Kasumi-1 (cell line): ENCODE measurements around the gene TLE2.
"Not testable (repeated sequence)": the region's sequence is repeated elsewhere in the genome, so short reads cannot be mapped to it uniquely, and the experiment has no call there.

ENCODE experiments used
- DNase-seq, 2 experiments: peaks; one replicate each; lab custom pipeline; 2025; lab: John Stamatoyannopoulos, UW

Gene TLE2

DNA sequence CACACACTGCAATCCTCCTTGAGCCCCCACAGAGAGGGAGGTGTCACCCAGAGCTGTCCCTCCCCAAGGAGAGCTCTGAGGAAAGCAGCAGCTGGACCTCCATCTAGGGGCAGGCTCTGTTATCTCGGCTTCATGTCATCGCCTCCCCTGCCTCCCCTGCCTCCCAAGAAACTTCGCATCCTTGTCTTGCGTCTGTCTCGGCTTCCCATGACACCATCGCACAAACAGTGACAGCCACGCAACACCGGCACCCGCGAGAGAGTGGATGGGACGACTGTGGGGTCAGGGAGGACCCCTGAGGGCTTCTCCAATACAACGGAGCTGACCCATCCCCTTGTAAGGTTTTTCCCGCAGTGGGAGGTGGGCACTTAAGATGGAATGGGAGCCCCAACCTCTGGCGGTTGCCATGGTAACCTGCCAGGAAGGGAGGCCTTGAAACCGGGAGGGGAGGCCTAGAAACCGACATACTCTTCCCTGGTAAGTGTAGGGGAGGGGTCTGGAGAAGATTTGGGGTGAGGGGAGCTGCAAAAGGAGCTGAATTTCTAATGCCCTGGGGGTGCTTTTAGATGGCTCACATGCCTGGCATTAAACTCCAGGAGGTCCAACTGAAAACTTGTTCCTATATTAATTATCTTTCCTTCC is 16.3 kb downstream of the TLE2 start:
- no peak for DNase-seq

DNA sequence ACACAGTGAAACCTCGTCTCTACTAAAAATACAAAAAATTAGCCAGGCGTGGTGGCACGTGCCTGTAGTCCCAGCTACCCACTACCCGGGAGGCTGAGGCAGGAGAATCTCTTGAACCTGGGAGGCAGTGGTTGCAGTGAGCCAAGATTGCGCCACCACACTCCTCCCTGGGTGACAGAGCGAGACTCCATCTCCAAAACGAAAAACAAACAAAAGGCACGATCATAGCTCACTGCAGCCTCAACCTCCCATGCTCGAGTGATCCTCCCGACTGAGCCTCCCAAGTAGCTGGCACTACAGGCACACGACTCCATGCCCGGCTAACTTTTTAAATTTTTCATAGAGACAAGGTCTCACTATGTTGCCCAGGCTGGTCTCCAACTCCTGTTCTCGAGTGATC is 17.0 kb downstream of the TLE2 start:
- DNase-seq, result not testable (repeated sequence)

DNA sequence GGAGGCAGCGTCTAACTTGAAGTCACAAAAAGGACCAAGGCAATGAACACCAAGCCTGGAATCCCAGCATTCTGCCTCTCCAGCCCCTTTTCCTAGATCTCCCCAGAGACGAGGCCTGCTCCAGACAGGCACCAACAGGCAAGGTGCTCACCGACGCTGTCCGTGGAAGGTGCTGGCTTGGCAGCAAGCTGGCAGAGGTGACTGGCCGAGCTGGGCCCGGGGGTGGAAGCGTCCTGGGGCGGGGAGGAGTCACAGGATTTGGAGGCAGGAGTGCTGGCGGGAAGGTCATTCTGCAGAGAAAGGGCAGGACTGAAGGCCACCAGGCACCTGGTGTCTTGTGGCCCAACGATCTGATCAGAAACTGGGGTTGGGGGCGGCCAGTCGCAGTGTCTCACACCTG is 18.2 kb downstream of the TLE2 start:
- no peak for DNase-seq

DNA sequence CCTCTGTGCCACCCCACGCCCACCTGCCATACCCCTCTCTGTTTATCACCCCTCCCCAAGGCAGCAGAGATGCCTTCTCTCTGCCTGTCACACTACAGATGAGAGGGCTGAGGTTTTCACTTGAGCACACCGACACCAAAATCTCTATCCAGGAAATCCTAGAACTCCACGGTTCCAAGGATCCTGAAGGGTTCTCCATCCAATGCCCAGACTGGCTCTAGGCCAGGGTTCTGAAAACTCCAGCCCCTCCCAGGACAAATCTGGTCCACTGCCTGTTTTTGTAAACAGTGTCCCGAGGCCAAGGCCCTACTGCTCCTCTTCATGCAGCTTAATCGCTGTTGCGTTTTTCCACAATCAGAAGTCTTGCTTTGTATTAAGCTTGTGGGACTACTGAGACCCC is 20.1 kb downstream of the TLE2 start:
- DNase-seq, result no peak

DNA sequence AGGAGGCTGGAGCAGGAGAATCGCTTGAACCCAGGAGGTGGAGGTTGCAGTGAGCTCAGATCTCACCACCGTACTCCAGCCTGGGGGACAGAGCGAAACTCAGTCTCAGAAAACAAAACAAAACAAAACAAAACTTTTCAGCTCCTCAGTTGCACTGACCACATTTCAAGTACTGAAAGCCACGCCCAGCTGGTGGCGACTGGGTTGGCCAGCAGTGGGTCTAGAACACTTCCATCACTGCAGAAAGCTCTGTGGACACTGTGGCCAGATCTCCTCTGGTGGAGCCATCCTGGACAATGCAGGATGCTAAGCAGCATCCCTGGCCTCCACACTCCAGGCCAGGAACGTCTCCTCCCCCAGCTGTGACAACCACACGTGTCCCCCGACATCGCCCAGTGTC is 21.1 kb downstream of the TLE2 start:
- no peak for DNase-seq

DNA sequence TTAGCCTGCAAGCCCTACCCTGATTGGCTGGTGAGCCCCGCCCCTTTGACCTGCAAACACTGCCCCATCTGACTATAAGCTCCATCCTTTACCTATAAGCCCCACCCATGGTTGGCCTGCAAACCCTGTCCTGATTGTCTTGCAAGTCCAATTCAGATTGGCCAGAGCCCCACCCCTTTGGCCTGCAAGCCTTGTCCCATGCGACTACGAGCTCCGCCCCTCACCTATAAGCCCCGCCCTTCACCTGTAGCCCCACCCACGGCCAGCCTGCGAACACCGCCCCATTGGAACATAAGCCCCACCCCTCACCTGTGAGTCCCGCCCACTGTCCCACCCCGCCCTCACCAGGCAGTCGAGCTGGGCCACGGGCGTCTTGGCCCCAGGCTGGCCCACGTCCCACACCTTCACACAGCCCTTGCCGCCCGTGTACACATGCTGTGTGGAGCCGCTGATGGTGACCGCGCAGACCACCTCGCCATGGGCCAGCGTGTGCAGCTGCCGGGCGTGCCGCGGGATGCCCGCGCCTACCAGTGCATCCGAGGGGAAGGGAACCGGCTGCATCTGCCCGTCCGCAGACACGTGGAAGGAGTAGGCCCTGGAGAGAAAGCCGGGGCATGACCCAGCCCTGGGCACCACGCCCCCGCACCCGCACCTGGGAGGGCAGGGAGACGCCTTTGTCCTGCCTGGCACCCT is 22.9 kb downstream of the TLE2 start:
- no peak for DNase-seq

DNA sequence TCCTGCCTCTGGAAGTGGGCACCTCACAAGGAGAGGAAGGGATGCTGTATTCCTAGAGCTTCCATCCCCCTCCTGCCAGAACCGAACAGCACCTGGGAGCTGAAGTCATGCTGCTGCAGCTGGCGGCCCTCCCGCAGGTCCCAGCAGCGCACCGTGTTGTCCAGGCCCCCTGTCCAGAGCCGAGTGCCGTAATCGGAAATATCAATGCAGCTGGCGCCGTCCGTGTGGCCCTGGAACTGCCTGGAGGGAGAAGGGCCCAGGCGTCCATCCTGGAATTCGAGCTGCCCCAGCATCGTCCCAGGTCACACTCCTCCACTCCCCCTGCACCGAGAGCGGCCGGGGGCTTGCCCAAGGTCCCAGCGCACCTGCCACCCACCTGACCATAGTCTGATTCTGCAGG is 23.7 kb downstream of the TLE2 start:
- no peak for DNase-seq

DNA sequence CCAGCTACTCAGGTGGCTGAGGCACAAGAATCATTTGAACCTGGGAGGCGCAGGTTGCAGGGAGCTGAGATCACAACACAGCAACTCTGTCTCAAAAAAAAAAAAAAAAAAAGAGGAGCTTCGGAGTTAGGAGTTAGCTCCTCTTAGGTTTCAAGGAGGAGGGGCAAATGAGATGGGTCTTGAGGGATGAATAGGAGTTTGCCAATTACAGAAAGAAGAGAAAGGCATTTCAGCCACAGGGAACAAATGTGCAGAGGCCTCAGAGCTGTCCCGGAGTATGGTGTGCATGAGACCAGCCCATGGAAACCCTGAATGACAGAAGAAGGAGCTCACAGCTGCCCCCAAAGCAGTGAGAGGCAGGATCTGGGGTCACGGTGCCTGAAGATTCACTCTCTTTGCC is 24.6 kb downstream of the TLE2 start:
- DNase-seq, result no peak

DNA sequence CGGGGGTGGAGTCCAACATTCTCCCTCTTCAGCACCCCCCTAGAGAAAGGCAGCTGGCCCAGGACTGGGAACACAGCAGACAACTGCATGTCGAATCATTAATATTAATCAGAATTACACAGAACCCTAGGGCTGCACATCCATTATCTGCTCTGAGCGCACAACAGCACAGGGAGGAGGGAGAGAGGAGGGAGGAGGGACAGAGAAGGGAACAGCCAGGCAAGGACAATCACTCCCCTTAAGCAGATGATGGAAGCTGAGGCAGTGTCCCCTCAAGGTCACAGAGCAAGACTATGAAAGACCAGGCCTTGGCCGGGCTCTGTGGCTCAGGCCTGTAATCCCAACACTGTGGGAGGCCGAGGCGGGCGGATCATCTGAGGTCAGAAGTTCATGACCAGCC is 26.0 kb downstream of the TLE2 start:
- no peak for DNase-seq

DNA sequence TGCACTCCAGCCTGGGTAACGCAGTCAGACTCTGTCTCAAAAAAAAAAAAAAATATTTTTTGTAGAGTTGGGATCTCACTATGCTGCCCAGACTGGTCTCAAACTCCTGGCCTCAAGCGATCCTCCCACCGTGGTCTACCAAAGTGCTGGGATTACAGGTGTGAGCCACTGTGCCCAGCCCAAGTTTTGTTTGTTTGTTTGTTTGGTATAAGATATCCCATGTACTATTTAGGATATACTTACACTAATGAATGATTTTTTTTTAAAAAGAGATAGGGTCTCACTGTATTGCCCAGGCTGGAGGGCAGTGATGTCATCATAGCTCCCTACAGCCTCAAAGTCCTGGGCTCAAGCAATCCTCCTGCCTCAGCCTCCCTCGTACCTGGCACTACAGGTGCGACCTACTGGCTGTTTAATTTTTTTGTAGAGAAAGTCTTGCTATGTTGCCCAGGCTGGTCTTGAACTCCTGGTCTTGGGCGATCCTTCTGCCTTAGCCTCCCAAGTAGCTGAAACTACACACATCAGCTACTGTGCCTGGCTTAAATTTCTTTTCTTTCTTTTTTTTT is 27.8 kb downstream of the TLE2 start:
- DNase-seq, result no peak

DNA sequence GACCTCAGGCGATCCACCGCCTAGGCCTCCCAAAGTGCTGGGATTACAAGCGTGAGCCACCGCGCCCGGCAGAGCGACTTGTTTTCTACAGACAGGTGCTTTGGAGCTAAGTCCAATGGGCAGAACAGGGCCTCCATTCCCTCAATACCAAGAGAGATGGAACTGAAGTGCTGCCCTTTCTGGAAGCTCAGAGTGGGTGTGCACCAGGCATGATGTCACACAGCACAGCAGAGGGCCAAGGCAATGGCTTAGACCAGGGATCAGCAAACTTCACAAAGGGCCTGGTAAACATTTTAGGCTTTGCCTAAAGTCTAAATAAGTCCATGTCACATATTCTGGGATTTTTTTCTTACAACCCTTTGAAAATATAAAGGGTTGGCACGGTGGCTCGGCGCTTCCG is 30.4 kb downstream of the TLE2 start:
- DNase-seq, result no peak

DNA sequence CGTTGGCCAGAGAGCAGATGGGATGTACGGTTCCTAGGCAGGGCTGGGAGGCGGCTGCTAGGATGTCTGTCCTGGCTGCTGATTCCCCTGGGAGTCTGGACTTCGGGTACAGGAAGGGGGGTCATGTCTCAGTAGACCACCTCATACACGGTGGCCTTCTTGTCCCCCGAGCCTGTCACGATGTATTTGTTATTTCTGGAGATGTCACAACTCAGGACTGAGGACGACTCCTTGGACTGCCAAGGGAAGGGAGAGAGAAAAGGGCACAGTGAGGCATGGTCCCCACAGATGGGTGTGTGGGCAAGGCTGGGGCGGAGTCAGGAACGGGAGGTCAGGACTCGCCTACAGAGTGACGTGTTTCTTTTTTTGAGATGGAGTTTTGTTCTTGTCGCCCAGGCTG is 31.4 kb downstream of the TLE2 start:
- no peak for DNase-seq

DNA sequence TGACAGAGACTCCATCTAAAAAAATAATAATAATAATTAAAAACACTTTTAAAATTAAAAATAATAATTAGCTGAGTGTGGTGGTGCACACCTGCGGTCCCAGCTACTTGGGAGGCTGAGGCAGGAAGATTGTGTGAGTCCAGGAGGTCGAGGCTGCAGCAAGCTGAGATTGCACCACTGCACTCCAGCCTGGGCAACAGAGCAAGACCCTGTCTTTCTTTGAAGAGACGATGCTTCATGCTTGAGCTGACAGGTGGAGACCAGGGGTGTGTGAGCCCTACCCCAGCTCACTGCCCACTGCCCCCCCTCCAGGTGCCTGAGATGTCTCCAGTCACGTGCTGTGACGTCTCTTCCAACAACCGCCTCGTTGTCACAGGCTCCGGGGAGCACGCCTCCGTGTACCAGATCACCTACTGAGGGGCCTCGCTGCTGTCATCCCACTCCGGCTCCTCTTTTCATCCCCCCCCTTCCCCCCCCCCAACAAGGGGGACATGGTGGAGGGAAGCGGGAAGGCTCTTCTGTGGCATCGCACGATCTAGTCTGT is 34.4 kb downstream of the TLE2 start:
- no peak for DNase-seq

DNA sequence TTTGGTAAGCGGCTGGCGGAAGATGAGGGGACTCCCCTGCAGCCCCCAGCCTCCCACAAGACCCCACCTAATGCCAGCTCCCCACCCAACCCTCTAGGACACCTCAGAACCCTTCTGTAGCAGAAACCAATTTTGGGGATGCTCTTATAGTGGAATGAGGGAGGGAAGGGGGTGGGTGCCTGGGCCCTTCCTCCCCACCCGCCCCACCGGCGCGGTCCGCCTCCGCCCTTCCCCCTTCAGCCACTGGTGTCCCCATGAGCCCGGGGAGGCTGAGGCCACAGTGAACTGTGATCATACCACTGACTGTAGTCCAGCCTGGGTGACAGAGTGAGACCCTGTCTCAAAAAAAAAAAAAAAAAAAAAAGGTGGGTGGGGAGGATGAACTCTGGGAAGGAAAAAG is 35.5 kb downstream of the TLE2 start:
- DNase-seq, result no peak

DNA sequence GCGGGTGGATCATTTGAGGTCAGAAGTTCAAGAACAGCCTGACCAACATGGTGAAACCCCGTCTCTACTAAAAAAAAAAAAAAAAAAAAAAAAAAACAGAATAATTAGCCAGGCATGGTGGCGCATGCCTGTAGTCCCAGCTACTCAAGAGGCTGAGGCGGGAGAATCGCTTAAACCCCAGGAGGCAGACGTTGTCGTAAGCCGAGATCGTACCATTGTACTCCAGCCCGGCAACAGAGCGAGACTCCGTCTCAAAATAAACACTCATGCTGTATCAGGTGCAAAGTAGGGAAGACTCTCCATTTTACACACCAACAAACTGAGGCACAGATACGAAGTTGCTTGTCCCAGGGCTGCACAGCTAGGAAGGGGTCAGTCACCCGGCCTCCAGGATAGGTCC is 36.1 kb downstream of the TLE2 start:
- DNase-seq, result no peak

DNA sequence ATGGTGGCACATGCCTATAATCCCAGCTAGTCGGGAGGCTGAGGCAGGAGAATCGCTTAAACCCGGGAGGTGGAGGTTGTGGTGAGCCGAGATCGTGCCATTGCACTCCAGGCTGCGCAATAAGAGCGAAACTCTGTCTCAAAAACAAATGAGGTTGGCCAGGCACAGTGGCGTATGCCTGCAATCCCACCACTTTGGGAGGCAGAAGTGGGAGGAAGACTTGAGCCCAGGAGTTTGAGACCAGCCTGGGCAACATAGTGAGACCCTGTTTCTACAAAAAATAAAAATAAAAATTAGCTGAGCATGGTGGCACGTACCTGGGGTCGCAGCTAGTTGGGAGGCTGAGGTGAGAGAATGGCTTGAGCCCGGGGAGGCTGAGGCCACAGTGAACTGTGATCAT is 36.7 kb downstream of the TLE2 start:
- DNase-seq, result not testable (repeated sequence)

DNA sequence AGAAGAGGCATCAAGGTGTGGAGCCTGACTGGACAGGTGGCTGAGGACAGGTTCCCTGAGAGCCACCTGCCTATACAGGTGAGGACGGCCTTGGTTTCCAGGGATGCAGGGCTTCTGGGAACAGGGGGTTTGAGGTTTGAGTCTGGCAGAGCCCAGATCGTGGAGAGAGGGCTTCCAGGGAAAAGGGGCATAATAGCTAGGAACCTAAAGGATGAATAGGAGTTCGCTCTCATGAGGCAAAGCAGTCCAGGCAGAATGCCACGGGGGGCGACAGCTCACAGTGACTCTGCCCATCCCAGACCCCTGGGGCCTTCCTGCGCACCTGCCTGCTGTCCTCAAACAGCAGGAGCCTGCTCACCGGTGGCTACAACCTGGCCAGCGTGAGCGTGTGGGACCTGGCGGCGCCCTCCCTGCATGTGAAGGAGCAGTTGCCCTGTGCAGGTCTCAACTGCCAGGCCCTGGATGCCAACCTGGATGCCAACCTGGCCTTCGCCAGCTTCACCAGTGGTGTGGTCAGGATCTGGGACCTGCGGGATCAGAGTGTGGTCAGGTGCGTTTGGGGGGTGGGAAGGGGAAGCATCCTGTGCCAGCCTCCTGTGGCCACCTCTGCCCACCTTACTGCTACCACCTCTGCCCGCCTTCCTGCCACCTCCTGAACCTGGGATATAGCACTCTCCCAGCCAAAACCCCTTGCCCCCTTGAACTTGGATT is 39.7 kb downstream of the TLE2 start:
- no peak for DNase-seq

DNA sequence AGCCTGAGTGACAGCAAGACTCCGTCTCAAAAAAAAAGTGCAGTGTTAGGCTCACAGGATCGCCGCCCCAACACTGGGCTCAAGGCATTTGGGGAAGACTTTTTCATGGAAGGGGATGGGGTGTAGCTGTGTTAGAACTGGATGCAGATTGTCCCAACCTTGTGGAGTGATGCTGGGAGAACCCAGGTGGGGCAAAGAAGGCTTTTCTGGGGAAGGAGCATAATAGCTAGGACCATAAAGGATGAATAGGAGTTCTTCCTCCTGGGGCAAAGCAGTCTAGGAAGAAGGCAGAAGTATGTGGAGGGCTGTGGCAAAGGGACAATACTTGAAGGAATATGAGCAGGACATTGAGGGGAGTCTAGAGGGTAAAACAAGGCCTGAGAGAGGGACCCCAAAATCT is 40.5 kb downstream of the TLE2 start:
- no peak for DNase-seq

DNA sequence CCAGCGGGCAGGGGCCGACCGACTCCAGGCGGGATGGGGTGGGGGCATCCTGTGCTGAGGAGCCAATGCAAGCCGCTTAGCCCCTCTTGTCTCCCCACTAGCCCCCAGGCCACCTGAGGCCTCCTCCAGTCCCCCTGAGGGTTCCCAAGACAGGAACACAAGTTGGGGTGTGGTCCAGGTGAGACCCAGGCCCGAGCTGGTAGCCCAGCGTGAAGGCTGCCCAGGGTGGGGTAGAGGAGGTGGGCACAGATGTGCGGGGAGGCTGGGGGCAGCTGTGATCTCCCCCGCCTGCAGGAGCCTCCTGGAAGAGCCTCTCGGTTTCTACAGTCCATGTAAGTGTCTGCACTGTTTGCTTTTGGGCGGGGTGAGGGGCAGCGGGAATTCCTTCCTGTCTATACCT is 41.3 kb downstream of the TLE2 start:
- no peak for DNase-seq

DNA sequence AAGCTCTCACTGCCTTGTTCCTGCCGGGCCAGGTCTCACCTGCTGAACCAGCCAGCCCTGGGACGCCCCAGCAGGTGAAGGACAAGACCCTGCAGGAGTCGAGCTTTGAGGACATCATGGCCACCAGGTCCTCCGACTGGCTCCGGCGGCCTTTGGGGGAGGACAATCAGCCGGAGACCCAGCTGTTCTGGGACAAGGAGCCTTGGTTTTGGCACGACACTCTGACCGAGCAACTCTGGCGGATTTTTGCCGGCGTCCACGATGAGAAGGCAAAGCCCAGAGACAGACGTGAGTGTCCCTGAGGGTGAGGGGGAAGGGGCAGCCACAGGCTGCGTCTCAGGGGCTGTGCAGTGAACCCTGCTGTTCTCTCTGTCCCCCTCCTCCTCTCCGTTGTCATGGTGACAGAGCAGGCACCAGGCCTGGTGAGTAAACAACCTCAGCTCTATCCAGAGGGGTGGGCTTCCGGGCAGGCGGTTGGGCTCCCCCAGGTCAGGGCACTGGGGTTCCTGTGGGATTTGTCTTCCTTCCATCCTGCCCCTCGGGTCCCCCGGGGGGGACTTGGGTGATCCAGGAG is 42.0 kb downstream of the TLE2 start:
- no peak for DNase-seq

DNA sequence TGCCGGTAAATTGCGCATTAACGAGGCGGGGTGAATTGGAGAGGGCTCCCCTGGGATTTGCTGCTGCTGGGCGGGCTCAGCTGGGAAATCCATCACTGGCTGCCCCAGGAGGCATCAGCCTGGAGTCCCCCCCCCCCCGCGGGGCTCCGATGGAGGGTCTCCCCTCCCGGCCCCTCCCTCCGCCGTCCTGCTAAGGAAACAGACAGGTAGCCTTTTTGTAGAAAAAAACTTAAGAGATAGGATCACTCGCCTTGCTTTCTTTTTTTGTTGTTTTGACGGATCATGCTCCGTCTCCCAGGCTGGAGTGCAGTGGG is 44.9 kb downstream of the TLE2 start:
- no peak for DNase-seq

DNA sequence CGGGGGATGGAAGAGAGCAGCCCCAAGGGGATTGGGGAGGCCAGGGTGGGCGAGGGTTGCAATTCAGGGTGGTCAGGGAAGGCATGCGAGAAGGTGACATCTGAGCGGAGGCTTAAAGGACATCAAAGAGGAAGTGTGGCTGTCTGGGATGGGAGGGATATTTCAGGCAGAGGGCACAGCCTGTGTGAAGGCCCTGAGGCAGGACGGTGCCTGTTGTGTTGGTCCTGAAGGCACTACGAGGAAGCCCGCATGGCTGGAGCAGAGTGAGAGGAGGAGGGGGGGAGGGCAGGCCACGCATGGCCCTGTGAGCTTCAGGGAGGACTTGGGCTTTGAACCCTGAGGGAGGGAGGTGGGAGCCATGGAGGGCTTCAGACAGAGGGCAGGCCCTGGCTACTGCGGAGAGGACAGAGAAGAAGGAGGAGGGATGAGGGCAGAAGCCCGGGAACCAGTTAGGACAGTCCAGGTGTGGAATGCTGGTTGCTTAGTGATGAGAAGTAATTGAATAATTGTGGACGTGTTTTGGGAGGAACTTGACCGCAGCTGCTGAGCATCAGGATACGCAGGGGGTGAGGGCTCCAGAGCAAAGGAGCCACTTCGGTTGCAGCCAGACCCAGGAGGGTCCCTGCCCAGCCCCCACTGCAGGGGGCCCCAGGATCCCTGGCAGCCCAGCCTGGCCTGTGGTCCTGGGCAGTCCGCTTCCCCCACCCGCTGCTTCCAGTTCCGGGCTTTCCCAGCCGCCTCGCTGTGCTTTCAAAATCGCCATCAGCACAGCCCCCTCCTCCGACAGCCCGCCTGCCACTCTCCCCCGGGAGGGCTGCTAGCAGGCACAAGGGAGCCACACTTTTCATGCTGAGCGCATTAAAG is 45.5 kb downstream of the TLE2 start:
- DNase-seq, result peak in 1 of 2 experiments; percentile 19
